PC-3 (cell line): Measurements from ENCODE around the gene PRSS33. TPM values are rescaled to one million over a fixed set of nuclear protein-coding genes. Genes with fewer than 3 reads are reported as not detected.

ENCODE experiments used
- ATAC-seq: fragments of 200-7000 bp; cut with Tn5 transposase; 2 replicates; pipeline ENCODE4 v1.9.1; 2020; ENCODE audit warnings: mild to moderate bottlenecking, moderate library complexity
- BruUV-seq: library from RNA; stranded (reverse); fragments of 400-500 nt; replicated peaks from 2 replicates; lab custom pipeline; 2021; lab: Mats Ljungman, UMichigan
- CTCF ChIA-PET: fragments of 300-600 bp; sonication (Branson Sonifier 250); formaldehyde crosslinking; loops from one replicate; lab custom pipeline; 2022; ENCODE audit warnings: antibody characterized with exemption; lab: Charles Lee
- POLR2A ChIA-PET: fragments of 300-600 bp; sonication (Branson Sonifier 250); formaldehyde crosslinking; loops from one replicate; lab custom pipeline; 2022; ENCODE audit warnings: antibody characterized with exemption; ENCODE audit not compliant: unreplicated experiment; lab: Charles Lee
- DNase-seq: peaks from one replicate; pipeline ENCODE4 v3.0.0-alpha.2; 2015
- H2AFZ ChIP-seq: fragments of 300-600 bp; sonication (generic); 2 replicates; pipeline ENCODE4 v1.6.0; 2016; ENCODE audit warnings: antibody characterized with exemption, low read length
- H3F3A ChIP-seq: fragments of 300-600 bp; sonication (generic); one replicate; pipeline ENCODE4 v1.6.0; 2017; ENCODE audit warnings: antibody characterized with exemption, low read length, control low read depth, mild to moderate bottlenecking; ENCODE audit not compliant: unreplicated experiment
- H3K27ac ChIP-seq: fragments of 300-600 bp; sonication (generic); 2 replicates; pipeline ENCODE4 v1.5.1; 2016; ENCODE audit warnings: mild to moderate bottlenecking, low read length
- H3K27me3 ChIP-seq: fragments of 300-600 bp; sonication (generic); 2 replicates; pipeline ENCODE4 v1.6.1; 2016; ENCODE audit warnings: low read length, mixed read lengths
- H3K36me3 ChIP-seq: fragments of 300-600 bp; sonication (generic); 2 replicates; pipeline ENCODE4 v1.6.1; 2016; ENCODE audit warnings: low read depth, mixed run types, low read length, mixed read lengths
- H3K4me1 ChIP-seq: fragments of 300-600 bp; sonication (generic); 2 replicates; pipeline ENCODE4 v1.5.1; 2016; ENCODE audit warnings: low read length; ENCODE audit not compliant: insufficient read depth
- H3K4me2 ChIP-seq: fragments of 300-600 bp; sonication (generic); 2 replicates; pipeline ENCODE4 v1.6.0; 2016; ENCODE audit warnings: low read length
- H3K4me3 ChIP-seq: fragments of 300-600 bp; sonication (generic); 2 replicates; pipeline ENCODE4 v1.5.1; 2016; ENCODE audit warnings: mild to moderate bottlenecking, low read length, mixed read lengths
- H3K79me2 ChIP-seq: fragments of 300-600 bp; sonication (generic); 2 replicates; pipeline ENCODE4 v1.6.1; 2017; ENCODE audit warnings: low read length, mixed read lengths
- H3K9ac ChIP-seq: fragments of 300-600 bp; sonication (generic); 2 replicates; pipeline ENCODE4 v1.6.0; 2016; ENCODE audit warnings: mild to moderate bottlenecking, low read length
- H3K9me2 ChIP-seq: fragments of 300-600 bp; sonication (generic); replicated peaks from 2 replicates; pipeline ENCODE4 v1.6.1; 2016; ENCODE audit warnings: mixed run types, low read length, mixed read lengths
- H3K9me3 ChIP-seq: fragments of 300-600 bp; sonication (generic); 2 replicates; pipeline ENCODE4 v1.6.1; 2016; ENCODE audit warnings: low read length, mixed read lengths
- H4K20me1 ChIP-seq: fragments of 300-600 bp; sonication (generic); 2 replicates; pipeline ENCODE4 v1.6.1; 2016; ENCODE audit warnings: low read length, mixed read lengths
- EZH2 ChIP-seq: fragments of 300-600 bp; sonication (generic); IDR thresholded peaks from one replicate; pipeline ENCODE4 v1.6.1; 2017; ENCODE audit warnings: antibody characterized with exemption, mild to moderate bottlenecking, low read length; ENCODE audit not compliant: unreplicated experiment
- EZH2phosphoT487 ChIP-seq: fragments of 300-600 bp; sonication (generic); IDR thresholded peaks from 2 replicates; pipeline ENCODE4 v1.6.1; 2018; ENCODE audit warnings: mild to moderate bottlenecking, antibody characterized with exemption, low read length, borderline replicate concordance
- intact Hi-C: fragments of 100-400 bp; cut with micrococcal nuclease; formaldehyde crosslinking; loops from 2 replicates; pipeline ENCODE4 v1.9.0; 2023
- total RNA-seq: library from RNA; depleted of rRNA; stranded (reverse); fragments of >200 nt; gene quantifications from 2 replicates; pipeline ENCODE4 v1.2.3, GENCODE V29; 2014
- TF ChIP-seq, protein P1 (sequence below): fragments of 300-600 bp; sonication (generic); conservative IDR thresholded peaks from 2 replicates; pipeline ENCODE4 v1.5.1; 2017; ENCODE audit warnings: antibody characterized with exemption, low read depth, mild to moderate bottlenecking, low read length

Gene PRSS33
- total RNA-seq, 1 experiment from 2014 or later, result 0.11 TPM

GRCh38 chr16:2739625-2740430, 47.5 kb downstream of the PRSS33 start:
- Histone ChIP-seq H3K4me2 (no peak overlapping the region), H3K9me2 (no peaks in the 10 kb centered on the region), H3K27me3 (no peaks in the 10 kb centered on the region), H3K9ac (no peak overlapping the region), H3K9me3 (no peaks in the 10 kb centered on the region), H3F3A (no peaks in the 10 kb centered on the region), H3K27ac (no peak overlapping the region), H3K36me3 (no peaks in the 10 kb centered on the region), H3K4me1 (no peaks in the 10 kb centered on the region), H4K20me1 (no peaks in the 10 kb centered on the region), H3K4me3 (no peak overlapping the region), H3K79me2 (no peaks in the 10 kb centered on the region), H2AFZ (no peak overlapping the region)
- ATAC-seq, result no peak
- POLR2A ChIA-PET, result no interaction called here
- CTCF ChIA-PET, result no interaction called here
- no peak for DNase-seq
- intact Hi-C loops, result no loop called here
- no TSS peak for BruUV-seq
- TF ChIP-seq, protein P1, sequence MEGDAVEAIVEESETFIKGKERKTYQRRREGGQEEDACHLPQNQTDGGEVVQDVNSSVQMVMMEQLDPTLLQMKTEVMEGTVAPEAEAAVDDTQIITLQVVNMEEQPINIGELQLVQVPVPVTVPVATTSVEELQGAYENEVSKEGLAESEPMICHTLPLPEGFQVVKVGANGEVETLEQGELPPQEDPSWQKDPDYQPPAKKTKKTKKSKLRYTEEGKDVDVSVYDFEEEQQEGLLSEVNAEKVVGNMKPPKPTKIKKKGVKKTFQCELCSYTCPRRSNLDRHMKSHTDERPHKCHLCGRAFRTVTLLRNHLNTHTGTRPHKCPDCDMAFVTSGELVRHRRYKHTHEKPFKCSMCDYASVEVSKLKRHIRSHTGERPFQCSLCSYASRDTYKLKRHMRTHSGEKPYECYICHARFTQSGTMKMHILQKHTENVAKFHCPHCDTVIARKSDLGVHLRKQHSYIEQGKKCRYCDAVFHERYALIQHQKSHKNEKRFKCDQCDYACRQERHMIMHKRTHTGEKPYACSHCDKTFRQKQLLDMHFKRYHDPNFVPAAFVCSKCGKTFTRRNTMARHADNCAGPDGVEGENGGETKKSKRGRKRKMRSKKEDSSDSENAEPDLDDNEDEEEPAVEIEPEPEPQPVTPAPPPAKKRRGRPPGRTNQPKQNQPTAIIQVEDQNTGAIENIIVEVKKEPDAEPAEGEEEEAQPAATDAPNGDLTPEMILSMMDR, result no peak
- TF ChIP-seq EZH2phosphoT487 (no peak), EZH2 (no peak)

DNA sequence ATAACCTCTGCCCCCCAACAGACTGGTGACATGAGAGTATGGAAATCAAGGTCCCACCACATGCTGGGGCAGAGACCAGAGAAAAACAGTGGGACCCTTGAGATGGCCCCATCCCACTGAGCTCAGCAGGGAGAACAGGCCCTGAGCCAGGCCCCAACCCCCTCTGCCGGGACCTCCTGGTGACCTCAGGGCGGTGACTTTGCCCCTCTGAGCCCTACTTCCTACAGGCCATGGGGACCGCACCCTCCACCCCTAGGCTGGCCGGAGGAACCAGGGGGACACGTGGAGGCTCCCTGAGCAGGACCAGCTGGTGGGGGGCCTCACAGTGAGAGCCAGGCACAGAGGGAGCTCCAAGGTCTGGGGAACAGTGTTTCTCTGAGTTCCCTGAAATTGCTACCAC, 48.7 kb downstream of the PRSS33 start:
- DNase-seq (no peak), ATAC-seq (no peak)
- ChIA-PET POLR2A (no interaction called here), CTCF (no interaction called here)
- Histone ChIP-seq H3F3A (no peaks in the 10 kb centered on the region), H4K20me1 (no peaks in the 10 kb centered on the region), H3K9me2 (no peaks in the 10 kb centered on the region), H3K27ac (no peak overlapping the region), H2AFZ (no peak overlapping the region), H3K9ac (no peak overlapping the region), H3K27me3 (no peaks in the 10 kb centered on the region), H3K4me2 (no peak overlapping the region), H3K4me1 (no peaks in the 10 kb centered on the region), H3K36me3 (no peaks in the 10 kb centered on the region), H3K79me2 (no peaks in the 10 kb centered on the region), H3K4me3 (no peak overlapping the region), H3K9me3 (no peaks in the 10 kb centered on the region)
- intact Hi-C loops, result no loop called here
- TF ChIP-seq EZH2 (no peak), EZH2phosphoT487 (no peak)
- TF ChIP-seq, protein P1, result no peak
- BruUV-seq, result no TSS peak

DNA sequence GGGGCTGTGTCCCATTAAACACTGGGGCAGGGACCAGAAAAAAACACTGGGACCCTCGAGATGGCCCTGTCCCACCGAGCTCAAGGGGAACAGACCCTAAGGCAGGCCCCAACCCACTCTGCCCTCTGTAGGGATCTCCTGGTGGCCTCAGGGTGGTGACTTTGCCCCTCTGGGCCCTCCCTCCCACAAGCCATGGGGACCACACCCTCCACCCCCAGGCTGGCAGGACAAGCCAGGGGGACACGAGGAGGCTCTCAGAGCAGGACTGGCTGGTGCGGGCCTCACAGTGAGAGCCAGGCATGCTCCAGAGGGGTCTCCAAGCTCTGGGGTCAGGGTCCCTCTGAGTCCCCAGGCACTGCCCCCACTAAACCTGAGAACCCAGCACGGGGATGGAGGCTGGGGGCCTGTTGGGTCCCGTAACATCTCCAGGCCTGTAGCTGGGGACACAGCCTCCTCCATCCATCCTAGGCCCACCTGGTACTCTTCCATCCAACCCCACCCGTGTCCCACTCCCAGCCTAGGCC, 49.4 kb downstream of the PRSS33 start:
- POLR2A ChIA-PET, result no interaction called here
- no peak for ATAC-seq
- no peak for TF ChIP-seq EZH2
- TF ChIP-seq, protein P1, result no peak
- no peak for TF ChIP-seq EZH2phosphoT487
- DNase-seq, result no peak
- Histone ChIP-seq H3K27ac (no peak overlapping the region), H3K4me1 (no peaks in the 10 kb centered on the region), H3F3A (no peaks in the 10 kb centered on the region), H3K9me3 (no peaks in the 10 kb centered on the region), H3K4me3 (no peak overlapping the region), H3K36me3 (no peaks in the 10 kb centered on the region), H3K79me2 (no peaks in the 10 kb centered on the region), H4K20me1 (no peaks in the 10 kb centered on the region), H3K9me2 (no peaks in the 10 kb centered on the region), H3K27me3 (no peaks in the 10 kb centered on the region), H3K9ac (no peak overlapping the region), H2AFZ (no peak overlapping the region), H3K4me2 (no peak overlapping the region)
- BruUV-seq, result no TSS peak
- intact Hi-C loops, result no loop called here
- CTCF ChIA-PET, result no interaction called here
